GM23338 (cell line): Measurements from ENCODE around the gene MARCHF3. TPM values are rescaled to one million over a fixed set of nuclear protein-coding genes. Genes with fewer than 3 reads are reported as not detected.

Experiments
- ATAC-seq: fragments of 200-7000 bp; cut with Tn5 transposase; 3 replicates; pipeline ENCODE4 v1.9.1; 2020
- DNase-seq: peaks from one replicate; pipeline ENCODE4 v3.0.0-alpha.2; 2015; ENCODE audit warnings: low spot score
- H2AFZ ChIP-seq: fragments of 200-600 bp; sonication (generic); 2 replicates; pipeline ENCODE4 v1.8.0; 2016; ENCODE audit warnings: antibody characterized with exemption, mild to moderate bottlenecking, moderate library complexity
- H3F3A ChIP-seq: fragments of 200-600 bp; sonication (generic); replicated peaks from 2 replicates; pipeline ENCODE4 v1.8.0; 2017; ENCODE audit warnings: antibody characterized with exemption, mixed run types, low read depth
- H3K27ac ChIP-seq: fragments of 200-600 bp; sonication (generic); 2 replicates; pipeline ENCODE4 v1.6.1; 2016; ENCODE audit warnings: low read depth
- H3K27me3 ChIP-seq: fragments of 200-600 bp; sonication (generic); 2 replicates; pipeline ENCODE4 v1.8.0; 2016; ENCODE audit warnings: mild to moderate bottlenecking, mixed run types, moderate library complexity; ENCODE audit not compliant: insufficient read depth
- H3K36me3 ChIP-seq: fragments of 200-600 bp; sonication (generic); 2 replicates; pipeline ENCODE4 v1.8.0; 2016; ENCODE audit warnings: mild to moderate bottlenecking; ENCODE audit not compliant: insufficient read depth
- H3K4me1 ChIP-seq: fragments of 200-600 bp; sonication (generic); 2 replicates; pipeline ENCODE4 v1.8.0; 2016; ENCODE audit warnings: mild to moderate bottlenecking, moderate library complexity; ENCODE audit not compliant: insufficient read depth
- H3K4me2 ChIP-seq: fragments of 200-600 bp; sonication (generic); 2 replicates; pipeline ENCODE4 v1.7.1; 2017; ENCODE audit warnings: mixed run types
- H3K4me3 ChIP-seq: fragments of 200-600 bp; sonication (generic); 2 replicates; pipeline ENCODE4 v1.6.1; 2016; ENCODE audit warnings: mixed run types
- H3K79me2 ChIP-seq: fragments of 200-600 bp; sonication (generic); replicated peaks from 2 replicates; pipeline ENCODE4 v1.8.0; 2017; ENCODE audit warnings: mild to moderate bottlenecking; ENCODE audit not compliant: insufficient read depth
- H3K9me2 ChIP-seq: fragments of 200-600 bp; sonication (generic); 2 replicates; pipeline ENCODE4 v1.8.0; 2017; ENCODE audit not compliant: insufficient read depth
- H4K20me1 ChIP-seq: fragments of 200-600 bp; sonication (generic); replicated peaks from 2 replicates; pipeline ENCODE4 v1.8.0; 2017; ENCODE audit warnings: mild to moderate bottlenecking; ENCODE audit not compliant: insufficient read depth
- H3K27ac Mint-ChIP-seq: 2 replicates; pipeline ENCODE4 v1.8.0; 2020; ENCODE audit warnings: inconsistent platforms, mild to moderate bottlenecking, moderate library complexity, mixed read lengths
- H3K27me3 Mint-ChIP-seq: 3 replicates; pipeline ENCODE4 v1.8.0; 2022; ENCODE audit warnings: low read depth, mild to moderate bottlenecking, moderate library complexity, mixed read lengths, inconsistent platforms; ENCODE audit not compliant: insufficient read depth, poor library complexity
- H3K36me3 Mint-ChIP-seq: 3 replicates; pipeline ENCODE4 v1.8.0; 2021; ENCODE audit warnings: low read depth, mild to moderate bottlenecking, inconsistent platforms, moderate library complexity, mixed read lengths
- H3K4me1 Mint-ChIP-seq: 3 replicates; pipeline ENCODE4 v1.8.0; 2020; ENCODE audit warnings: mild to moderate bottlenecking, inconsistent platforms, mixed read lengths
- H3K4me3 Mint-ChIP-seq: 3 replicates; pipeline ENCODE4 v1.8.0; 2021; ENCODE audit warnings: moderate library complexity, mild to moderate bottlenecking, inconsistent platforms, mixed read lengths
- H3K9me3 Mint-ChIP-seq: 3 replicates; pipeline ENCODE4 v1.8.0; 2020; ENCODE audit warnings: moderate library complexity, mild to moderate bottlenecking, inconsistent platforms, mixed read lengths
- CREB1 ChIP-seq: fragments of 250-450 bp; sonication (Bioruptor Pico); IDR thresholded peaks from 2 replicates; pipeline ENCODE4 v1.5.0; 2020; ENCODE audit warnings: low read depth, mild to moderate bottlenecking, moderate library complexity
- ETS1 ChIP-seq: IDR thresholded peaks from 2 replicates; pipeline ENCODE4 v1.6.1; 2016; ENCODE audit warnings: antibody characterized with exemption
- EZH2 ChIP-seq: fragments of 200-600 bp; sonication (generic); IDR thresholded peaks from one replicate; pipeline ENCODE4 v1.8.0; 2017; ENCODE audit warnings: antibody characterized with exemption, mild to moderate bottlenecking, low read depth; ENCODE audit not compliant: unreplicated experiment
- EZH2phosphoT487 ChIP-seq: fragments of 200-600 bp; sonication (generic); IDR thresholded peaks from one replicate; pipeline ENCODE4 v1.8.1; 2018; ENCODE audit warnings: antibody characterized with exemption; ENCODE audit not compliant: unreplicated experiment
- JUNB ChIP-seq: IDR thresholded peaks from one replicate; pipeline ENCODE4 v1.6.1; 2016; ENCODE audit warnings: antibody characterized with exemption; ENCODE audit not compliant: unreplicated experiment
- NANOG ChIP-seq: IDR thresholded peaks from 2 replicates; pipeline ENCODE4 v1.6.1; 2016; ENCODE audit warnings: antibody characterized with exemption, borderline replicate concordance
- POLR2AphosphoS5 ChIP-seq: IDR thresholded peaks from 2 replicates; pipeline ENCODE4 v1.6.1; 2016; ENCODE audit warnings: antibody characterized with exemption, low read depth
- REST ChIP-seq: IDR thresholded peaks from one replicate; pipeline ENCODE4 v1.6.1; 2018; ENCODE audit warnings: antibody characterized with exemption; ENCODE audit not compliant: unreplicated experiment
- ZNF114 ChIP-seq: fragments of 250-450 bp; sonication (Bioruptor Pico); IDR thresholded peaks from 2 replicates; pipeline ENCODE4 v1.5.0; 2020; ENCODE audit warnings: mild to moderate bottlenecking, moderate library complexity
- ZNF331 ChIP-seq: fragments of 250-450 bp; sonication (Bioruptor Pico); IDR thresholded peaks from 2 replicates; pipeline ENCODE4 v1.5.0; 2020; ENCODE audit warnings: low read depth, mild to moderate bottlenecking, moderate library complexity
- ZNF462 ChIP-seq: fragments of 250-450 bp; sonication (Bioruptor Pico); IDR thresholded peaks from 2 replicates; pipeline ENCODE4 v1.5.0; 2020; ENCODE audit warnings: mild to moderate bottlenecking, moderate library complexity
- polyA plus RNA-seq: library from polyadenylated mRNA; unstranded; fragments of >200 nt; fragmentation: Nextera tagmentation; extraction: Ambion mirVana; gene quantifications from 2 replicates; pipeline ENCODE4 v1.2.1, GENCODE V29; 2016
- total RNA-seq: library from RNA; depleted of rRNA; stranded (reverse); fragments of >200 nt; shearing (Covaris generic); gene quantifications from 2 replicates; pipeline ENCODE4 v1.2.3, GENCODE V29; 2014

The MARCHF3 gene
- total and polyA plus RNA-seq, 2 experiments from 2014 or later, result 7.0 to 12.7 TPM

GRCh38 chr5:126920291-126920690 is 110.1 kb downstream of the MARCHF3 start:
- Mint-ChIP-seq H3K36me3 (no peaks in the 10 kb centered on the region), H3K9me3 (no peaks in the 10 kb centered on the region), H3K27me3 (no peaks in the 10 kb centered on the region), H3K4me3 (no peak overlapping the region), H3K27ac (no peak overlapping the region), H3K4me1 (peaks cover 34% of the 10 kb centered on the region)
- H3K4me2 ChIP-seq, result no peak overlapping the region
- no peak for DNase-seq
- H4K20me1 ChIP-seq, result no peaks in the 10 kb centered on the region
- no peaks in the 10 kb centered on the region for H3K9me2 ChIP-seq
- H3K4me1 ChIP-seq, result peaks cover 23% of the 10 kb centered on the region
- no peak overlapping the region for H2AFZ ChIP-seq
- H3K27ac ChIP-seq, result 0 out of 2 replicates have a peak overlapping the region, but pooled peaks have one; percentile 19
- H3F3A ChIP-seq, result no peaks in the 10 kb centered on the region
- no peaks in the 10 kb centered on the region for H3K36me3 ChIP-seq
- 0 out of 2 replicates have a peak, but pooled peaks cover 3% of the 10 kb centered on the region for H3K79me2 ChIP-seq
- no peak for ATAC-seq
- no peak for TF ChIP-seq POLR2AphosphoS5
- no peak for TF ChIP-seq ZNF331 (CRISPR knock-in tag)
- no peak for TF ChIP-seq JUNB
- no peak for TF ChIP-seq EZH2
- no peak for TF ChIP-seq REST
- no peak for TF ChIP-seq NANOG
- TF ChIP-seq ETS1, result no peak
- no peak for TF ChIP-seq CREB1
- no peak for TF ChIP-seq EZH2phosphoT487
- TF ChIP-seq ZNF462 (CRISPR knock-in tag), result no peak
- no peak for TF ChIP-seq ZNF114 (CRISPR knock-in tag)
- no peak overlapping the region for H3K4me3 ChIP-seq
- H3K27me3 ChIP-seq, result no peaks in the 10 kb centered on the region
